ENCODE data around the gene VMAC. TPM values are rescaled to one million over a fixed set of nuclear protein-coding genes. Genes with fewer than 3 reads are reported as not detected.

Gene VMAC
- total RNA-seq, 4 donors from 2014 or later: 2.0 to 10.4 (median 4.6) TPM

GRCh38 chr19:5900976-5901375 lies 3.7 kb upstream of the VMAC start:
- no peak for TF ChIP-seq CTCF (IDR thresholded peaks at IDR 0.05)
- ATAC-seq (ENCODE audit: low FRiP score) (no peak), DNase-seq (ENCODE audit: low spot score) (no peak)

- ATAC-seq (ENCODE audit: low FRiP score) (no peak), DNase-seq (ENCODE audit: low spot score) (no peak)
- no peak for TF ChIP-seq CTCF (IDR thresholded peaks at IDR 0.05)
Observed at GRCh38 chr19:5903056-5903623, 1.5 kb upstream of the VMAC start.

GRCh38 chr19:5903624-5904351 lies 884 bp upstream of the VMAC start, which contains the start of gene NDUFA11:
Gene NDUFA11, minus strand, starts transcription at chr19:5903790. Its CDS starts 82 bp downstream, at chr19:5903708.
- peak; percentile 100 for DNase-seq (ENCODE audit: low spot score)
- ATAC-seq (ENCODE audit: low FRiP score): peak; percentile 84
- TF ChIP-seq CTCF (IDR thresholded peaks at IDR 0.05): no peak

GRCh38 chr19:5905114-5905778 lies 574 bp downstream of the VMAC start:
- ATAC-seq (ENCODE audit: low FRiP score) (no peak), DNase-seq (ENCODE audit: low spot score) (no peak)
- TF ChIP-seq CTCF (IDR thresholded peaks at IDR 0.05): no peak

GRCh38 chr19:5907241-5907640 lies 2.6 kb downstream of the VMAC start:
- DNase-seq (ENCODE audit: low spot score) (no peak), ATAC-seq (ENCODE audit: low FRiP score) (no peak)
- no peak for TF ChIP-seq CTCF (IDR thresholded peaks at IDR 0.05)

- no peak for ATAC-seq (ENCODE audit: low FRiP score)
- no peak for TF ChIP-seq CTCF (IDR thresholded peaks at IDR 0.05)
- no peak for DNase-seq (ENCODE audit: low spot score)
Observed at GRCh38 chr19:5908773-5909442, 4.2 kb downstream of the VMAC start.
